Measurements from ENCODE around the gene NOS1AP. TPM values are rescaled to one million over a fixed set of nuclear protein-coding genes. Genes with fewer than 3 reads are reported as not detected.

The NOS1AP gene
- total RNA-seq, 4 donors from 2014 or later: 1.1 to 3.5 (median 2.6) TPM

- no peak for DNase-seq (ENCODE audit: low spot score in 2 of 2)
- intact Hi-C loops (cut with DNase I; ENCODE audit: low total_unique reads): no loop called here
- no peak overlapping the region for H3K4me3 ChIP-seq (ENCODE audit: low read depth, poor library complexity, severe bottlenecking)
- TF ChIP-seq, protein P1, sequence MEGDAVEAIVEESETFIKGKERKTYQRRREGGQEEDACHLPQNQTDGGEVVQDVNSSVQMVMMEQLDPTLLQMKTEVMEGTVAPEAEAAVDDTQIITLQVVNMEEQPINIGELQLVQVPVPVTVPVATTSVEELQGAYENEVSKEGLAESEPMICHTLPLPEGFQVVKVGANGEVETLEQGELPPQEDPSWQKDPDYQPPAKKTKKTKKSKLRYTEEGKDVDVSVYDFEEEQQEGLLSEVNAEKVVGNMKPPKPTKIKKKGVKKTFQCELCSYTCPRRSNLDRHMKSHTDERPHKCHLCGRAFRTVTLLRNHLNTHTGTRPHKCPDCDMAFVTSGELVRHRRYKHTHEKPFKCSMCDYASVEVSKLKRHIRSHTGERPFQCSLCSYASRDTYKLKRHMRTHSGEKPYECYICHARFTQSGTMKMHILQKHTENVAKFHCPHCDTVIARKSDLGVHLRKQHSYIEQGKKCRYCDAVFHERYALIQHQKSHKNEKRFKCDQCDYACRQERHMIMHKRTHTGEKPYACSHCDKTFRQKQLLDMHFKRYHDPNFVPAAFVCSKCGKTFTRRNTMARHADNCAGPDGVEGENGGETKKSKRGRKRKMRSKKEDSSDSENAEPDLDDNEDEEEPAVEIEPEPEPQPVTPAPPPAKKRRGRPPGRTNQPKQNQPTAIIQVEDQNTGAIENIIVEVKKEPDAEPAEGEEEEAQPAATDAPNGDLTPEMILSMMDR (IDR thresholded peaks at IDR 0.05): no peak
- no peak for TF ChIP-seq POLR2A (IDR thresholded peaks at IDR 0.05)
- 64 to 71% methylated on average over 5 of the region's 5 CpGs for WGBS, 2 donors
Measured at GRCh38 chr1:162405800-162406199, 336.3 kb downstream of the NOS1AP start.

GRCh38 chr1:162406811-162407210 lies 337.3 kb downstream of the NOS1AP start:
- TF ChIP-seq, protein P1 (IDR thresholded peaks at IDR 0.05): no peak
- no peak for TF ChIP-seq POLR2A (IDR thresholded peaks at IDR 0.05)
- DNase-seq (ENCODE audit: low spot score in 2 of 2): no peak
- WGBS, 2 donors: 86 to 89% methylated on average over 2 of the region's 2 CpGs
- no peak overlapping the region for H3K4me3 ChIP-seq (ENCODE audit: low read depth, poor library complexity, severe bottlenecking)
- intact Hi-C loops (cut with DNase I; ENCODE audit: low total_unique reads): no loop called here

DNA sequence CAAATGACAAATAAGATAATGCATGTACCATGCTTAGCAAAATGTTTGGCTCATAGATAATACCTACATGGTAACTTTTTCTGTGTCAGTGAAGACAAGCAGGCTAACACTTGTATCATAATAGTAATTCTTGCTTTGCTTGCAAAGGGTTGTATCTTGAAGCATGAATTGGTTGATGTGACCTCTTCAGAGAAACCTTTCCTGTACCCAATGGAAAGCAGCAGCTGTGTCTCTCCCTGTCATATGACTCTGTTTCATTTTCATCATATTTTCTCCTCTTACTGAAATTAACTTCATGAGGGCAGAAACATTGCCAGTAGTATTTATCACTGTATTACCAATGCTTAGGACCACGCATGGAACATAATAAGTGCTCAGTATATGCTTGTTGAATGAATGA lies 338.0 kb downstream of the NOS1AP start:
- no peak for DNase-seq (ENCODE audit: low spot score in 2 of 2)
- H3K4me3 ChIP-seq (ENCODE audit: low read depth, poor library complexity, severe bottlenecking): no peak overlapping the region
- TF ChIP-seq POLR2A (IDR thresholded peaks at IDR 0.05): no peak
- TF ChIP-seq, protein P1 (IDR thresholded peaks at IDR 0.05): no peak
- WGBS, 2 donors: 95 to 100% methylated on average over 1 of the region's 1 CpG
- intact Hi-C loops (cut with DNase I; ENCODE audit: low total_unique reads): no loop called here

DNA sequence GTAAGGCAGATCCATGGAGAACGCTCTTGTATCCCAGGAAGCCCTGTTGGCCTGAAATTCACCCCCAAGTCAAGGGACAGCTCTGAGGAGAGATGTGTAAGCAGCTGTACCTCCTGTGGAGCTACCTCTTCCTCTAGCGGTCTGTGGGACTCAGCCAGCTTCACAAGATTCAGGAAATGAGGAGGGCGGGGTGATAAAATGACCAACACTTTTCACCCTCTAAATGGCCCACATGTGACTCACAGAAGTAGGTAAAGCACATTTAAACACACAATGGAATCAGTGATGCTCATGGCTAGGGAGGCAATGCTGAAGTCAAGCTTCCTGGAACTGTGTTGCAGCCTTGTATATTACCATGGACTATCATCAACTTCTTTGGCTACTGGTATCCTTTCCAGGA lies 342.5 kb downstream of the NOS1AP start, which contains the start of gene SH2D1B:
SH2D1B (minus strand) TSS at position 135 of the 400 bp plus-strand sequence; CDS start at position 15, 120 bp downstream.
- no peak within 1 kb of the TSS for H3K4me3 ChIP-seq (ENCODE audit: low read depth, poor library complexity, severe bottlenecking)
- no peak for DNase-seq (ENCODE audit: low spot score in 2 of 2)
- intact Hi-C loops (cut with DNase I; ENCODE audit: low total_unique reads): no loop called here
- TF ChIP-seq, protein P1 (IDR thresholded peaks at IDR 0.05): no peak
- no peak for TF ChIP-seq POLR2A (IDR thresholded peaks at IDR 0.05)
- WGBS, 2 donors: 71 to 85% methylated on average over 3 of the region's 3 CpGs

- DNase-seq (ENCODE audit: low spot score in 2 of 2): no peak
- intact Hi-C loops (cut with DNase I; ENCODE audit: low total_unique reads): no loop called here
- no peak overlapping the region for H3K4me3 ChIP-seq (ENCODE audit: low read depth, poor library complexity, severe bottlenecking)
- TF ChIP-seq, protein P1 (IDR thresholded peaks at IDR 0.05): no peak
- no peak for TF ChIP-seq POLR2A (IDR thresholded peaks at IDR 0.05)
Measured at GRCh38 chr1:162416215-162416614, 346.7 kb downstream of the NOS1AP start.

GRCh38 chr1:162416909-162417308 lies 347.4 kb downstream of the NOS1AP start:
- intact Hi-C loops (cut with DNase I; ENCODE audit: low total_unique reads): no loop called here
- DNase-seq (ENCODE audit: low spot score in 2 of 2): no peak
- no peak overlapping the region for H3K4me3 ChIP-seq (ENCODE audit: low read depth, poor library complexity, severe bottlenecking)
- no peak for TF ChIP-seq POLR2A (IDR thresholded peaks at IDR 0.05)
- TF ChIP-seq, protein P1 (IDR thresholded peaks at IDR 0.05): no peak
- WGBS, 2 donors: 86 to 89% methylated on average over 2 of the region's 2 CpGs

All from lower leg skin (tissue), 4 donors.